ENCODE measurements around the gene GRIN2A.

The GRIN2A gene

DNA sequence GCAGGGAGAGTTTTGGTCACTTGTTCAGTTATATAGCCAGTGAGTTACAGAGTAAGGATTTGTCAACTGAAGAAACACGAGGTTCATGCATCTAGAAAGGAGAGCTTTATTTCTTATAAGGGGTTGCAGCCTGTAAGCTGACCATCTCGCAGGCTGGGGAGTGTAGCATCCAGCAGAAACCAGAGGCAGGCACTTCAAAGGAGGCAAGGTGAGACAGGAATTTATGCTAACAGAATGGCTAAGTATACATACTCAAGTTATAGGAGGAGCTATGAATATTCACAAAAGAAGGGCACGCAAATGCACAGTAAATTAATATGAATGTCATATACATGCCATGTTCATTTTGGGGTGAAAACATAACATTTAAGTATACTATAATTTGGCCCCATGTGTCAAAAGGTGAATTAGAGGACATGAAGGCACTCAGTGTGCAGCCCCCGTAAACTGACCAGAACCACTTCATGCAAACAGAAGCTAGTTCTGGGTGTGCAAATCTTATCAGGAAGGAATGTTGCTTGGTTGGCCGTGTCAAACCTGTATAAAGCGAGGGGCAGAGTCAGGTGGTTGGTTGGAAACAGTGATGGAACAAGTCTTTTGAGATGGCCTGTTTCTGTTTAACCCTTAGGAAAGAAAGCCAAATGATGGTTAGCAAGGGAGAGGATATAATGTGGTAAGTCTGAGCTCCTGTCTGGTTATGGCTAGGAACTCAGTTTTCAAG is 97.0 kb downstream of the GRIN2A start:
- Mint-ChIP-seq H3K27me3 (ENCODE audit: low read depth, poor library complexity) (peaks cover 3% of the 10 kb centered on the region), H3K4me3 (no peak overlapping the region), H3K4me1 (peaks cover 23% of the 10 kb centered on the region), H3K9me3 (peaks cover 3% of the 10 kb centered on the region), H3K36me3 (ENCODE audit: low read depth) (no peaks in the 10 kb centered on the region), H3K27ac (peak overlapping the region; percentile 14)
- TF ChIP-seq, protein P1, sequence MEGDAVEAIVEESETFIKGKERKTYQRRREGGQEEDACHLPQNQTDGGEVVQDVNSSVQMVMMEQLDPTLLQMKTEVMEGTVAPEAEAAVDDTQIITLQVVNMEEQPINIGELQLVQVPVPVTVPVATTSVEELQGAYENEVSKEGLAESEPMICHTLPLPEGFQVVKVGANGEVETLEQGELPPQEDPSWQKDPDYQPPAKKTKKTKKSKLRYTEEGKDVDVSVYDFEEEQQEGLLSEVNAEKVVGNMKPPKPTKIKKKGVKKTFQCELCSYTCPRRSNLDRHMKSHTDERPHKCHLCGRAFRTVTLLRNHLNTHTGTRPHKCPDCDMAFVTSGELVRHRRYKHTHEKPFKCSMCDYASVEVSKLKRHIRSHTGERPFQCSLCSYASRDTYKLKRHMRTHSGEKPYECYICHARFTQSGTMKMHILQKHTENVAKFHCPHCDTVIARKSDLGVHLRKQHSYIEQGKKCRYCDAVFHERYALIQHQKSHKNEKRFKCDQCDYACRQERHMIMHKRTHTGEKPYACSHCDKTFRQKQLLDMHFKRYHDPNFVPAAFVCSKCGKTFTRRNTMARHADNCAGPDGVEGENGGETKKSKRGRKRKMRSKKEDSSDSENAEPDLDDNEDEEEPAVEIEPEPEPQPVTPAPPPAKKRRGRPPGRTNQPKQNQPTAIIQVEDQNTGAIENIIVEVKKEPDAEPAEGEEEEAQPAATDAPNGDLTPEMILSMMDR (IDR thresholded peaks at IDR 0.05) = no peak
- no peak for DNase-seq

DNA sequence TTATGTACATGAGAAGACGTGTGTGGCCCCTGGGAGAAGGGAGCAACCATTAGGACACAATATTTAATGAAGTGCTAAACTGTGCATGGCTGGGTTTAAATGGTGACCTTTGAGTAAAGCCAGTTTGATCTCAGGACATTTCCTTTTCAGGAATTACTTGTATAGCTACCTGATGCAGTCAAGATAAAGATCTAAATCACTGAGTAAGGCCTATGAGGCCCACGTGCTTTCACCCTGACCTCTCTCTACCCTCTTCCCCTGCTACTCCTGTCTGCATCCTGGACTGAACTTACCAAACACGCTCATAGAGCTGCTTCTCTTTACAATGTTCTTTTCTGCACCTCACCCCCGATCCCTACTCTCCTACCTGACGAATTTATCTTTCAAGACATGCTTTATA is 98.9 kb downstream of the GRIN2A start:
- Mint-ChIP-seq H3K27ac (no peak overlapping the region), H3K9me3 (peaks cover 3% of the 10 kb centered on the region), H3K4me1 (peaks cover 18% of the 10 kb centered on the region), H3K27me3 (ENCODE audit: low read depth, poor library complexity) (peaks cover 3% of the 10 kb centered on the region), H3K4me3 (no peak overlapping the region), H3K36me3 (ENCODE audit: low read depth) (no peaks in the 10 kb centered on the region)
- no peak for DNase-seq
- TF ChIP-seq, protein P1 (IDR thresholded peaks at IDR 0.05) = no peak

DNA sequence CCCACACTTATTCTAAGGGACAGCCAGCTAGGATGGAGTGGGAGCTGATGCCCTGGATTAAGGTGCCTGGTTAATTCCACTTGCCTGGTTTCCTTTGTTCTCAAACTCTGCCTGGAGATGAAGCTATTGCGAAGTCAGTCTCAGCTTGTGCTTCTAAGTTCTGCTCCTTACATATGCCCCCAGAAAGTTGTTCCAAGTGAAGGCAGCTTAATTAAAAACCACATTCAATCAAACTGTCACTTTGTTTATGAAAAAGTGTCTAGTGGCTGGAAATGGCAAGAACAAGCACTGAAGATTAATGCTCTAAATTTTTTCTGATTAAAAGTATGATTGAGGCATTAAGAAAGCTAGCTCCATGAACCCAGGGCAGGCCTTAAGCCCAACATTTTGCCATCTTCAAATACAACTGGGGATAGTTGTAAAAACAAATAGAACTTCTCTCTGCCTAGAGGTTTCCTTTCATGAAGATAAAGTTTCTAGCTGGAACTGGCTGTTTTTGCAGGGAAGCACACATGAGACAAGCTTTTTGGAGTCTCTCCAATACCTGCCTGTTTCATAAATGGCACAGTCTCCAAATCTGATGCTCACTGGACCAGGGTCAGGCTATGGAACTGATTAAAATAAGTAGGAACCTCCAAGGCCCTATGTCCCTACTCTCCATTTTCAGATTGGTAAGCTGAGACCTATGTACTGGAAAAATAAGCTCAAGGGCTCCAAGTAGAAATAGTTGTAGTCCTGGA is 100.9 kb downstream of the GRIN2A start:
- Mint-ChIP-seq H3K9me3 (peaks cover 3% of the 10 kb centered on the region), H3K4me1 (peaks cover 18% of the 10 kb centered on the region), H3K27me3 (ENCODE audit: low read depth, poor library complexity) (peaks cover 5% of the 10 kb centered on the region), H3K27ac (peak overlapping the region; percentile 60), H3K36me3 (ENCODE audit: low read depth) (no peaks in the 10 kb centered on the region), H3K4me3 (no peak overlapping the region)
- DNase-seq = no peak
- TF ChIP-seq, protein P1 (IDR thresholded peaks at IDR 0.05) = no peak

DNA sequence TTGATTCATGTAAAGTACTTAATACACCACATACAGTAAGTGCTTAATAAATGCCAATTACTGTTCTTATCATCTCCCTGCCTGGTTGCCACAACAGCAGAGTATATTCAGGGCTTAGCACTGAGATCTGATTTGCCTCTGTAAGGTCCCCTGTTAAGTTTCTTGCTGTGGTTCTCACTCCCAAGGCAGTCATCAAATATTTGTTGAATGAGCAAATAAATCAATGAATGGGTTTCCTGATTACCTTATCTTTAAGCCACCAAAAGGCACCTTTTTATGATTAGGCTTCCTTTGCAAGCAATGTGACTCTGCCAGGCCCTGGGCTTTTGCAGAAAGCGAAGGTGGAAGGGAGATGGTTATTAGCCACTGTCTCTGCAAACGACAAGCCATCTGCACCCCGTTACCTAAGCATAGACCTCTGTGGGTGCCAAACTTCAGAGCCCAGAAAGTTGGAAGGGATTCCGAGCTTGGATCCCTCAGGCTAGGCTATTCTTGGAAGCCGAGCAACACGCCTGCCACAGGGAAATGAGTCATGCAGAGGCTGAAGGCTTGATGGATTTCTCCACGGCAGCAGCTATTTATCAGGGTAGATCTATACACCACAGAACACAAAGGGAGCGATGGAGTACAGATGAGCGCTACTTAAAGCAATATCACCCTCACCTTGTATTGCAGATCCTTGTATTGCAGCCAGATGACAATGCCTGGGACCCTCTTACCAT is 102.0 kb downstream of the GRIN2A start:
- no peak overlapping the region for H3K4me3 Mint-ChIP-seq
- no peak for DNase-seq
- H3K9me3 Mint-ChIP-seq = peaks cover 3% of the 10 kb centered on the region
- H3K27ac Mint-ChIP-seq = no peak overlapping the region
- H3K36me3 Mint-ChIP-seq (ENCODE audit: low read depth) = no peaks in the 10 kb centered on the region
- TF ChIP-seq, protein P1 (IDR thresholded peaks at IDR 0.05) = no peak
- H3K4me1 Mint-ChIP-seq = peaks cover 18% of the 10 kb centered on the region
- H3K27me3 Mint-ChIP-seq (ENCODE audit: low read depth, poor library complexity) = peaks cover 3% of the 10 kb centered on the region

DNA sequence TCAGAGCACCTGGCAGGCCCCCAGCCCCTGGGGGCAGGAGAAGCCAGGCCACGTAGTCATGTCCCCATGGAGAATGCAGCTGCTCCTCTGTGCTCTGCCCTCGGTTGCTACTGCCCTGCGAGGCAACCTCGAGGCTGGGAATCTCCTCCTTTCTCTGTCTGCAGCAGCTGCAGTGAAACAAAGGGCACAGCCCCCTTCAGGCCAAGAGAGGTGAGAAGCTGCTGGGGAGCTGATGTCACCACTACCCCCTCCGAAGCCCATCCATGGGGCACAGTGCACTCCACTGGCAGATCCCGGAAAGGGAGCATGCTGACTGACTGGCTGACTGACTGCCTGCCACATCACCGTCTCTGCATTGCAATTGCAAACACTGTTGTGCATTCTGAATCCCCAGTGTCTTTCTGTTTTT is 103.7 kb downstream of the GRIN2A start:
- H3K27ac Mint-ChIP-seq = no peak overlapping the region

More for the DNA sequence above, 103.7 kb downstream of the GRIN2A start:
- no peak overlapping the region for H3K4me3 Mint-ChIP-seq
- DNase-seq = peak; percentile 6
- peaks cover 17% of the 10 kb centered on the region for H3K4me1 Mint-ChIP-seq
- H3K27me3 Mint-ChIP-seq (ENCODE audit: low read depth, poor library complexity) = peaks cover 3% of the 10 kb centered on the region
- TF ChIP-seq, protein P1 (IDR thresholded peaks at IDR 0.05) = no peak
- H3K36me3 Mint-ChIP-seq (ENCODE audit: low read depth) = no peaks in the 10 kb centered on the region
- peaks cover 3% of the 10 kb centered on the region for H3K9me3 Mint-ChIP-seq

All from nephron progenitor cell (in vitro differentiated cells).